HG03159 (cell line): ENCODE measurements around the gene CDCA4.
"Not testable (repeated sequence)": the region's sequence is repeated elsewhere in the genome, so short reads cannot be mapped to it uniquely, and the experiment has no call there.

Experiments
- ATAC-seq: cut with Tn5 transposase; IDR thresholded peaks from one replicate; pipeline ENCODE4 v1.9.1; 2021; ENCODE audit warnings: mild to moderate bottlenecking, moderate library complexity; ENCODE audit not compliant: unreplicated experiment

Gene CDCA4

DNA sequence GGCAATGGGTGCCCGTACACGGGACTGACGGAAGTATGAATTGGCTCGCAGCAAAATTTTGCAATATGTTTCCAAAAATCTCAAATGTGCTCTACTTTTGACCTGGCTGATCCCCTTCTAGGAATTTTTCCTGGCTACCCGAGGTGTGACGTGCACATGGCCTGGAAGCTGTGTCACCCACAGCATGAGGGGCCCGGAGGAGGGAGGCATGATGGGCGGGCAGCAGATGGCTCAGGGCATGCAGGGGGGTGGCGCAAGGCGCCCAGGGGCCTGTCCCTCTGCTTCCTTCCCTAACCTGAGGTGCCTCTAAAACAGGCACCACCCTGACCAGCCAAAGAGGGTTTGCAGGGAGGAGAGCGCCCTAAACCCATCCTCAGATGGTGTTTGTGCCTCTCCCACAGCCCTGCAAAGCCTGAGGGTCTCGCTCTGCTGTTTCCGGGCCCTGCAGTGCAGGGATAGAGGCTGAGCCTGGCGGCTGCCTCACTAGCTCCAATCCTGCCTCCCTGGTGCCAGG lies 37.7 kb upstream of the CDCA4 start:
- no peak for ATAC-seq

DNA sequence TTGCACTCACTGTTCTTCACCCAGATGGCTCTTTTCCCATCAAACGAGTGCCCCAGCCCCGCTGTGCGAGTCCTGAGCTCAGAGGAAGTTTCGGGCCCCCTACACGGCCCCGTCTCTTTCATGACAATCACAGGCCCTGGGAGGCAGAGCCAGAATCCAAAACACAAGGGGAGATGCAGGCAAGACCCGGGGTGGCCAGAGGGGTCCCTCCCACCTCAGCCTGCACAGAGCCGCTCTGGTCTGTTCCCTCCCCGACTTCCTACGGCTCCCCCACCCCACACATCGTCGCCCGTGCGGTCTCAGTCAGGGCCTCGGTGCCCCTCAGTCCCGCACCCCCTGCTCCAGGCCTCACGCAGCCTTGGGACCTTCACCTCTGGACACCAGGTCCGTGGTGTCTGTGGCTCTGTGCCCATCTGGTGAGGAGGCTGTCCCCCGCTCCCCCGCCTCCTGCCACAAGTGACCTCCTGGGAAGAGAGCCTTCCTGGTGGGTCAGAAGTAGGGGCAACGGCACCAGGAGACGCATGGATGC lies 35.5 kb upstream of the CDCA4 start:
- ATAC-seq, result no peak

GRCh38 chr14:105055736-105056302 lies 34.9 kb upstream of the CDCA4 start:
- ATAC-seq, result no peak

GRCh38 chr14:105055334-105055733 lies 34.5 kb upstream of the CDCA4 start:
- ATAC-seq, result no peak

DNA sequence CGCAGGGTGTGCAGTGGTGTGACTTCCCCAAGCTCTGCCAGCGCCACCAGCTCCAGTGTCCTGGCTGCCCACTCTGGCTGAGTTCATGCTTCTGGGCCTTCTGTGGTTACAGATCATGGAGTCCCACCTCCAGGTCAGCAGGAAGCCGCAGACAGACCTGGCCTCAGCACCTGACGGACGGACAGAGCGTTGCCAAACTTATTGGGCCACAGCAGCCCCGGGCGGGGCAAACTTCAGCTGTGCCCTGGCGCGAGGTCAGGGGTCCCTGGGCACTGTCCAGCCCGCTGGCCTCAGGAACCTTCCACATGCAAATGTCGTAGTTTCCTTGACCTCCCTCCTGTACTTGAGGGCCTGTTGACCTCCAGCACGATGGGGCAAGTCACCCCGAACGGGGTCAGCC lies 33.1 kb upstream of the CDCA4 start:
- ATAC-seq, result no peak

GRCh38 chr14:105053421-105053820 lies 32.5 kb upstream of the CDCA4 start:
- ATAC-seq, result no peak

DNA sequence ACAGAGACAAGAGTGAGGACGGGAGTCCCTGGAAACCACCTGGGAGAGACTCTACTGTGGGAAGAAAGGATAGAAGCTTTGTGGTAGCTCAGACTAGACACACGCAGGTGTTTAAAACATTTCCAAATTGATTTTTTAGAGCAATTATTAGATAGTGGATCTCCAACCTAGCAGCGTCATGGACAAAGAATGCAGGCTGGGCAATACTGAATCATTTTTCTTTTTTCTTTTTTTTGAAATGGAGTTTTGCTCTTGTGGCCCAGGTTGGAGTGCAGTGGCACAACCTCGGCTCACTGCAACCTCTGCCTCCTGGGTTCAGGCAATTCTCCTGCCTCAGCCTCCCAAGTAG lies 31.2 kb upstream of the CDCA4 start:
- no peak for ATAC-seq

GRCh38 chr14:105051182-105052109 lies 30.6 kb upstream of the CDCA4 start:
- no peak for ATAC-seq

DNA sequence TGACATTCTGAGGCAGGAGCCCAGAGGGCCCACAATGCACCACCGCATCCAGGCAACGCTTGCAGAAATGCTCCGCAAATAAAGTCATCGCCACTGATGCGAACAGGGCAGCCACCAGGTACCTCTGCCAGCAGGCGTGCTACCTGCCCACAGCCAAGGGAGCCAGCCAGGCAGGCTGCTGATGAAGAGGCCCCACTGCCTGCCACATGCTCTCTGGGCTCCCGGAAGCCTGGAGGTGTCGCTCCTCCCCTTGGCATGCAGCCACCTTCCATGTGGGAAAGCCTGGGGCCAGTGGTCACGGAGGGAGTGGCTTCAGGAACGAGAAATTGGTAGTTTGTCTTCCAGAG lies 29.6 kb upstream of the CDCA4 start:
- ATAC-seq, result no peak

GRCh38 chr14:105049753-105050550 lies 29.1 kb upstream of the CDCA4 start:
- no peak for ATAC-seq

DNA sequence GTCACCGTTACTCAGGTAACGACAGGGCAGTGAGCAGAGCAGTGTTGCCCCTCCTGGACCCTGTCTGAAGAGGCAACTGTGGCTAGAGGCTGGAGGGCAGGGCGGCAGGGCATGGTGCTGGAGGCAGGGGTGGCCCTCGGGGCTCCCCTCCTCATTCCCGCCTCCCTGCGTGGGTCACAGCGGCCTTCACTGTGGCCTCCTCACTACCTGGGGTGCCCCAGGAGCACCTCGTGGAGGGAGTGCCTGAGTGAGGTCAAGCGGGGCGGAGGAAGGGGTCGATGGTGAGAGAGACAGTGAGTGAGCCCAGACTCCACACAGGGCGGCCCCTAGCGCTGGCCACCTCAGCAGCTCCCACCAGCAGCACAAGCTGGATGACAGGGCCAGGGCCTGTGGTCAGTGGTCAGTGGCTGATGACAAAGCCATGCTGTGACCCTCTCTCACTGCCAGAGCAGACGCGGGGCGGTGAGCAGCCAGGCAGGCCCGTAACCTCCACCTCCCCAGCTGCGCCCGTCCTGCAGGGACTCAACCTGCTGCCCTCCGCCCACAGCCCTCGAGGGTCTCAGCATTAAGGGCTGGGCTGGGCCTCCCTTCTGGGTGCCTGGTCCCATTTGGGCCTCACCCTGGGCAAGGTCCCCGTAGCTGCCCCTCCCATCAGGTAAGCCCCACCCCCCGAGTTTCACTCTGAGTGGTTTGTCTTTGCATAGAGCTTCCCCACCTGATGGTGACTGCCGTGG lies 26.6 kb upstream of the CDCA4 start:
- ATAC-seq, result no peak

DNA sequence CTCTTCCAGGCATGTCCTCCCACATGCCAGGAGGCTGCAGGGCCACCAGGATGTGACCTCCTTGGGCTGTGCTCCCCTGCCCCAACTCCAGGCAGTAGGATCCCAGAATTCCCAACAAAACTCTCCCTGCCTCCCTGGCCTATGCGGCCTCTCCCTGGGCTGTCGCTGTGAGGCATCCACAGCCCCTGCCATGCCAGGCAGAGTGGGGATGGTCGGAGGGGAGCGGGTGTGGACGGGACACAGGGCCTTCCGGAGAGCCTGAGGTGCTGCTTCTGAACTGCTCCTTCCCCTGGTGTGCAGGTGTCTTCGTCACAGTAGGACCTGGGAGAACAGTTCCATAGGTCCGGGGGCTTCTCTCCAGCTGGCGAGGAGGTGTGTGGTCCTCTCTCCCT lies 26.0 kb upstream of the CDCA4 start:
- ATAC-seq, result no peak

DNA sequence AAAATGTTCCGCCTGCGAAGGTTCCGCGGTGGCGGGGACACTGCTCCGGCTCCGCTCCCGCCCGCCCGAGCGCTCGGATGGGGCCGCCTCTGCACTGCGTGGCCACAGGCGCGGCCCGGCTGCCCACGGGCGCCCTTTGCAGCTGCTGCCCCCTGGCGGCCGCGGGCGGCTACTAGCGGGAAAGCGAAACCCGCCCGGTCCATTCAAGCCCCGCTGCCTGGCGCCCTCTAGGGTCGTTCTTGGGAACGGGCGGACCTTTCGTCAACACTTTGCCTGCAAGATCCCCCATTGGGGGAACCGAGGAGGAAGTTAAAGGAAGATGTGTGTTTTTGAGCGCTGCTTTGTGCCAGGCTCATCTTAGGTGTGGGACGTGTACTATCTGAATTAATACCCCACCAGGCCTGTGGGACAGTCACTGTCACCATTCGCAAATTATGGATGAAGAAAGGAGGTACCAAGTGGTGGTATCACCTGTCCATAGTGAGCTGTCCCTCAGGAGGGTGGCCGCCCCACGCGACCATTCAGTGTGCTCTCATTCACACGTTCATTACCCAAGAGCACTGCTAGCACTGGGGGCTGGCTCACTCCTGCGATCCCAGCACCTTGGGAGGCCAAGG lies 24.9 kb upstream of the CDCA4 start:
- no peak for ATAC-seq

DNA sequence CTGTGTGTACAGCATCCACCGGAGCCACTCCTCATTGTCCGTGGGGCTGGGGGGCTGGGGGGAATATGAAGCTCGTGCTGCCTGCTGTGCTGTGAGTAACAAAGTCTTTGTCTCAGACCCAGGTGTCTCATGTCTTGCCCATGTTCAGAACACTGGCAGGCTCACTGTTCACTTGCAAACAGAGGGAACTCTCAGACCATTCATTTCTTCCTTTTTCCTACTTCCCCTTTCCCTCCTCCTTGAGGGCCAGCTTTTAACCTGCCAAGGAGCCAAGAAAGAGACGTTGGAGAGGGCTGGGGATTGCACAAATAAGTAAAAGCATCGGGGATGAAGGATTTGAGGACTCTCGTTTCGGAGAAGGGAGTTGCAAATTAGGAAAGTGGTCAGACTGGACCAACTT lies 22.8 kb upstream of the CDCA4 start:
- ATAC-seq, result no peak

DNA sequence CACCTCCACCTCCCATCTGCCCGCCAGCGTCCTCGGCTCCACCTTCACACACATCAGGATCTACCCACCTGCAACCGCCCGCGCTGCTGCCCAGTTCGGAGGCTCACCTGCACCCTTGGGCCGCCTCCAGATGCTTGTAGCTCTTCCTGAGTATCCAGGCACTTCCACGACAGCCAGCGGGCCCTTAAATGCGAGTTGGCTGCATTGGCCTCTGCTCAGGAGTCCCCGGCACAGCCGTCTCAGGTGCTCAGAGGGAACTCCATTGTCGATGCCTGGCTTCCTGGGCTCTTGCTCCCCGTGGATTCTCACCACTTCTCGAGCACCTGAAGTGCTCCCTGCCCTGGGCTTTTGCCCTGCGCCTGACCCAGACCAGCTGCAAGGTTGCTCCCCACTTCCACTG lies 21.9 kb upstream of the CDCA4 start:
- no peak for ATAC-seq

- ATAC-seq, result no peak
Observed at GRCh38 chr14:105041841-105042765, 21.2 kb upstream of the CDCA4 start.

DNA sequence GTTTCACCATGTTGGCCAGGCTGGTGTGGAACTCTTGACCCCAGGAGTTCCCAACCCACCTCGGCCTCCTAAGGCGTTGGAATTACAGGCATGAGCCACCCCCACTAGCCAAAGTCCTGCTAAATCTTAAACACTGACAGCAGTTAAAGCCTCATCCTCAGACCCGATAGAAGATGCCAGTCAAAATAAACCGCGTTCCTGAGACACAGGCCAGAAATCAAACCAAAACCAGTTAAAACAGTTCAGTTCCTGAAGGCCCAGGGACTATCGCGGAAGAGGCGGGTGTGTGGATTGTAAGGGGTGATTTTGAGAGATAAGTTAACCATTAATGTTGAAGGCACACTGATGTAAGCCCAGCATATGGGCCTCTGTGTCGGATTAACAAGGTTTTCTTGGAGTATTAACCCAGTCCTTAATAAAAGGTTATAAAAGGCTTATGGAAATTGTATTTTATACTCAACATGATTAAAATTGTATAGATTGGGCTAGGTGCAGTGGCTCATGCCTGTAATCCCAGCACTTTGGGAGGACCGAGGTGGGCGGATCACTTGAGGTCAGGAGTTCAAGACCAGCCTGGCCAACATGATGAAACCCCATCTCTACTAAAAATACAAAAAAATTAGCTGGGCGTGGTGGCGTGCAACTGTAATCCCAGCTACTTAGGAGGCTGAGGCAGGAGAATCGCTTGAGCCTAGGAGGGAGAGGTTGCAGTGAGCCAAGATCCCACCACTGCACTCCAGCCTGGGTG lies 18.7 kb upstream of the CDCA4 start:
- no peak for ATAC-seq

DNA sequence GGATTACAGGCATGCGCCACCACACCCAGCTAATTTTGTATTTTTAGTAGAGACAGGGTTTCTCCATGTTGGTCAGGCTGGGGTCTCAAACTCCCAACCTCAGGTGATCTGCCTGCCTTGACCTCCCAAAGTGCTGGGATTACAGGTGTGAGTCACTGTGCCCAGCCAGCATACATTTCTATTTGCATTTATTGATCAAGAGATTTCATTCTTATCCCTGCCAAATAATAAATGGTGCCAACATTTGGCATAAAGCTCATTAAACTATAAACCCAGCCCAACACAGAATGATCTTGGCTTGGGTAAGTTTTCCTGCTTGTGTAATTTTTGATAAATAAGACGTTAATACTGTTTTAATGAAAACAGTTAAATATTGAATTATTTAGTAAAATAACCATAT lies 14.7 kb upstream of the CDCA4 start:
- ATAC-seq, result not testable (repeated sequence)
